ENCODE data around the gene ZSCAN16. TPM values are rescaled to one million over a fixed set of nuclear protein-coding genes. Genes with fewer than 3 reads are reported as not detected.
A peak's percentile ranks its signal among the peaks of the same experiment; 100 is the strongest.

Gene ZSCAN16
- total and polyA plus RNA-seq, 2 of the 13 experiments (the other 11 are each of a cell fraction or from before 2014, with no cell fraction given) = 5.7 to 12.7 TPM

GRCh38 chr6:28141500-28142329 lies 17.3 kb downstream of the ZSCAN16 start, which contains the start of gene ZKSCAN8:
Gene ZKSCAN8, plus strand, starts transcription at chr6:28141883. Its CDS starts 6,525 bp downstream, at chr6:28148408.
- Histone ChIP-seq H3K9me3 (ENCODE audit: low read length) (no peaks in the 10 kb centered on the region), H3K9ac (ENCODE audit: insufficient read depth, low read depth, low read length) (peak within 1 kb of the TSS; percentile 89), H2AFZ (ENCODE audit: low read length) (peak within 1 kb of the TSS; percentile 68), H3K79me2 (ENCODE audit: insufficient read depth, low read length) (peaks cover 31% of the 10 kb centered on the region), H3K36me3 (replicated peaks in 1 of 2; ENCODE audit: control insufficient read depth in 1 of 2, insufficient read depth in 2 of 2, low read length in 2 of 2) (peaks cover 4 to 26% of the 10 kb centered on the region in 2 experiments), H3K4me1 (ENCODE audit: insufficient read depth, low read length) (peaks cover 38% of the 10 kb centered on the region), H3K27ac (ENCODE audit: extremely low read length, insufficient read depth, low read length) (peak within 1 kb of the TSS; percentile 78), H3K27me3 (ENCODE audit: control insufficient read depth in 1 of 2, insufficient read depth in 2 of 2, low read length in 2 of 2) (no peaks in the 10 kb centered on the region; a peak in 1 of 5 replicates), H4K20me1 (ENCODE audit: insufficient read depth, low read length) (peaks cover 9% of the 10 kb centered on the region), H3K4me2 (ENCODE audit: low read depth, low read length) (peak within 1 kb of the TSS; percentile 80), H3K4me3 (replicated peaks in 1 of 3; ENCODE audit: insufficient read depth in 1 of 3, low read depth in 2 of 3, low read length in 3 of 3) (peak within 1 kb of the TSS; percentile 79 to 98 (median 98))
- DNase-seq (ENCODE audit: low spot score) (peak; percentile 97), FAIRE-seq (peak; percentile 90), ATAC-seq (peak; percentile 93)
- in situ Hi-C loops (cut with HindIII; ENCODE audit: extremely low pct_ligation_motif_present, low pct_unique_long_range_greater_than_20kb) = loop anchor here (5.0 kb wide), 1 partner anchor 81 kb away; no protein-coding TSS in a partner anchor
- TSS peak; percentile 64 for BruUV-seq (replicated peaks)
- 1% methylated on average over 23 of the region's 52 CpGs for WGBS (ENCODE audit: low lambda C conversion rate)
- intact Hi-C loops (cut with micrococcal nuclease; ENCODE audit: unreplicated experiment) = loop anchor here (1.0 to 5.0 kb wide), 6 partner anchors 17 to 446 kb away; partner anchors contain the start of genes ZKSCAN4, ZSCAN16, ZSCAN26 and ZSCAN9
- CTCF ChIA-PET (ENCODE audit: low intra/inter-chr PET ratio, low total read pairs) = no interaction called here
- POLR2A ChIA-PET = interaction anchor here (0.7 to 3.7 kb wide), 29 partner anchors 10 to 1919 kb away, joined by 3 to 86 read pairs (median 7); partner anchors contain the start of genes PGBD1, POLR1H, ZKSCAN3 and ZKSCAN4
- peak; percentile 90; the same call in 1 of the 2 replicates for TF ChIP-seq ZNF232 (CRISPR knock-in tag; IDR thresholded peaks at IDR 0.05; ENCODE audit: borderline replicate concordance)
- TF ChIP-seq, protein P1, sequence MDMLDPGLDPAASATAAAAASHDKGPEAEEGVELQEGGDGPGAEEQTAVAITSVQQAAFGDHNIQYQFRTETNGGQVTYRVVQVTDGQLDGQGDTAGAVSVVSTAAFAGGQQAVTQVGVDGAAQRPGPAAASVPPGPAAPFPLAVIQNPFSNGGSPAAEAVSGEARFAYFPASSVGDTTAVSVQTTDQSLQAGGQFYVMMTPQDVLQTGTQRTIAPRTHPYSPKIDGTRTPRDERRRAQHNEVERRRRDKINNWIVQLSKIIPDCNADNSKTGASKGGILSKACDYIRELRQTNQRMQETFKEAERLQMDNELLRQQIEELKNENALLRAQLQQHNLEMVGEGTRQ (IDR thresholded peaks at IDR 0.05; ENCODE audit: low read depth, low read length) = no peak
- TF ChIP-seq, protein P1 (CRISPR knock-in tag; IDR thresholded peaks at IDR 0.05; ENCODE audit: borderline replicate concordance) = peak; percentile 20; the same call in 1 of the 2 replicates
- TF ChIP-seq REXO4 (CRISPR knock-in tag; IDR thresholded peaks at IDR 0.05; ENCODE audit: borderline replicate concordance) = no peak
- TF ChIP-seq, protein P2, sequence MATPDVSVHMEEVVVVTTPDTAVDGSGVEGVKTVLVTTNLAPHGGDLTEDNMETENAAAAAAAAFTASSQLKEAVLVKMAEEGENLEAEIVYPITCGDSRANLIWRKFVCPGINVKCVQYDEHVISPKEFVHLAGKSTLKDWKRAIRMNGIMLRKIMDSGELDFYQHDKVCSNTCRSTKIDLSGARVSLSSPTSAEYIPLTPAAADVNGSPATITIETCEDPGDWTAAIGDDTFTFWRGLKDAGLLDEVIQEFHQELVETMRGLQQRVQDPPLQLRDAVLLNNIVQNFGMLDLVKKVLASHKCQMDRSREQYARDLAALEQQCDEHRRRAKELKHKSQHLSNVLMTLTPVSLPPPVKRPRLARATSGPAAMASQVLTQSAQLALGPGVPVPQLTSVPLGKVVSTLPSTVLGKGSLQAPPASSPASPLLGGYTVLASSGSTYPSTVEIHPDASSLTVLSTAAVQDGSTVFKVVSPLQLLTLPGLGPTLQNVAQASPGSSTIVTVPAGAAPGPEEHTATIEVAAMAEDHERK (CRISPR knock-in tag; IDR thresholded peaks at IDR 0.05; ENCODE audit: low read depth) = no peak; the same call in 1 of the 2 replicates
- TF ChIP-seq EP300 (IDR thresholded peaks at IDR 0.05; ENCODE audit: low read depth in 2 of 2, low read length in 2 of 2) = no peak
- TF ChIP-seq EP300 (CRISPR knock-in tag; IDR thresholded peaks at IDR 0.05; ENCODE audit: borderline replicate concordance) = peak; percentile 63; the same call in 1 of the 2 replicates
- peak; percentile 79 for TF ChIP-seq ELF4 (CRISPR knock-in tag; IDR thresholded peaks at IDR 0.05; ENCODE audit: borderline replicate concordance)
- TF ChIP-seq BCLAF1 (IDR thresholded peaks at IDR 0.05) = no peak
- TF ChIP-seq ZNF44 (CRISPR knock-in tag; IDR thresholded peaks at IDR 0.05) = peak; percentile 97; the same call in 1 of the 2 replicates
- TF ChIP-seq ZNF12 (CRISPR knock-in tag; IDR thresholded peaks at IDR 0.05) = 0 out of 2 replicates have a peak, but pooled peaks have one; percentile 65
- 0 out of 2 replicates have a peak, but pooled peaks have one; percentile 61 for TF ChIP-seq ISX (CRISPR knock-in tag; conservative IDR thresholded peaks at IDR 0.05)
- peak; percentile 56 for TF ChIP-seq NCOA2 (CRISPR knock-in tag; IDR thresholded peaks at IDR 0.05)
- TF ChIP-seq SRSF4 (IDR thresholded peaks at IDR 0.05; ENCODE audit: low read depth, low read length, poor library complexity, severe bottlenecking) = no peak
- peak; percentile 29; the same call in 1 of the 2 replicates for TF ChIP-seq ZNF841 (CRISPR knock-in tag; IDR thresholded peaks at IDR 0.05; ENCODE audit: borderline replicate concordance)
